Liver (tissue), 9 donors: ENCODE data around the gene WDR7. TPM values are rescaled to one million over a fixed set of nuclear protein-coding genes. Genes with fewer than 3 reads are reported as not detected.

ENCODE experiments used
- DNase-seq: peaks from one replicate; pipeline ENCODE4 v3.0.0-alpha.2; 2017; ENCODE audit warnings: low spot score
- H3K27ac ChIP-seq, 2 donors: one replicate each; pipeline ENCODE4 v1.7.0; 2013; ENCODE audit warnings: inconsistent platforms in 2 of 2, low read length in 2 of 2, control low read depth in 1 of 2, low read depth in 1 of 2, mild to moderate bottlenecking in 1 of 2
- H3K27me3 ChIP-seq, 4 donors: one replicate each; pipeline versions ENCODE4 v1.6.1 to v1.7.0; 2013; ENCODE audit warnings: low read length in 3 of 4, inconsistent platforms in 1 of 4, mild to moderate bottlenecking in 1 of 4, moderate library complexity in 1 of 4; ENCODE audit not compliant: control insufficient read depth in 4 of 4, insufficient read depth in 4 of 4
- H3K36me3 ChIP-seq, 4 donors: one replicate each; pipeline versions ENCODE4 v1.6.1 to v1.7.0; 2013; ENCODE audit warnings: low read length in 3 of 4, mild to moderate bottlenecking in 3 of 4, low read depth in 1 of 4, moderate library complexity in 1 of 4; ENCODE audit not compliant: control insufficient read depth in 4 of 4, insufficient read depth in 3 of 4
- H3K4me1 ChIP-seq, 4 donors: one replicate each; pipeline versions ENCODE4 v1.6.1 to v1.7.0; 2013; ENCODE audit warnings: low read length in 3 of 4, mild to moderate bottlenecking in 3 of 4, moderate library complexity in 1 of 4; ENCODE audit not compliant: control insufficient read depth in 4 of 4, insufficient read depth in 4 of 4
- H3K4me3 ChIP-seq, 3 donors: one replicate each; pipeline versions ENCODE4 v1.6.1 to v1.7.0; 2013; ENCODE audit warnings: low read length in 3 of 3, control low read depth in 1 of 3, low read depth in 1 of 3, mild to moderate bottlenecking in 1 of 3
- H3K9ac ChIP-seq, 2 donors: one replicate each; pipeline ENCODE4 v1.7.0; 2013; ENCODE audit warnings: low read length in 2 of 2, mild to moderate bottlenecking in 2 of 2, moderate library complexity in 2 of 2, control low read depth in 1 of 2, low read depth in 1 of 2
- H3K9me3 ChIP-seq, 4 donors: one replicate each; pipeline versions ENCODE4 v1.6.1 to v1.7.0; 2013; ENCODE audit warnings: low read length in 3 of 4; ENCODE audit not compliant: control insufficient read depth in 4 of 4
- EGR1 ChIP-seq, 2 donors: IDR thresholded peaks; 2 replicates each; pipeline ENCODE4 v1.6.1; 2016 to 2018; ENCODE audit warnings: antibody characterized with exemption in 2 of 2, low read depth in 2 of 2
- FOXA1 ChIP-seq: IDR thresholded peaks from 2 replicates; pipeline ENCODE4 v1.6.1; 2016; ENCODE audit warnings: antibody characterized with exemption
- FOXA2 ChIP-seq: IDR thresholded peaks from 2 replicates; pipeline ENCODE4 v1.6.1; 2016; ENCODE audit warnings: antibody characterized with exemption
- GABPA ChIP-seq, 2 donors: IDR thresholded peaks in 1 of 2; conservative IDR thresholded peaks in 1 of 2; 2 replicates each; pipeline ENCODE4 v1.6.1; 2016; ENCODE audit warnings: antibody characterized with exemption in 2 of 2, mild to moderate bottlenecking in 1 of 2, moderate library complexity in 1 of 2
- HNF4A ChIP-seq, 2 donors: conservative IDR thresholded peaks; 2 replicates each; pipeline ENCODE4 v1.6.1; 2016; ENCODE audit warnings: antibody characterized with exemption in 2 of 2, mild to moderate bottlenecking in 2 of 2
- HNF4G ChIP-seq: IDR thresholded peaks from 2 replicates; pipeline ENCODE4 v1.6.1; 2016; ENCODE audit warnings: antibody characterized with exemption
- JUND ChIP-seq, 2 donors: IDR thresholded peaks; 2 replicates each; pipeline ENCODE4 v1.6.1; 2016; ENCODE audit warnings: antibody characterized with exemption in 2 of 2
- NR2F2 ChIP-seq: IDR thresholded peaks from 2 replicates; pipeline ENCODE4 v1.6.1; 2016; ENCODE audit warnings: antibody characterized with exemption
- RAD21 ChIP-seq, 2 donors: IDR thresholded peaks; 2 replicates each; pipeline ENCODE4 v1.6.1; 2016; ENCODE audit warnings: antibody characterized with exemption in 2 of 2, mild to moderate bottlenecking in 2 of 2
- RXRA ChIP-seq, 2 donors: IDR thresholded peaks; 2 replicates each; pipeline ENCODE4 v1.6.1; 2017 to 2018; ENCODE audit warnings: antibody characterized with exemption in 2 of 2, mild to moderate bottlenecking in 1 of 2
- SP1 ChIP-seq: IDR thresholded peaks from 2 replicates; pipeline ENCODE4 v1.6.1; 2018; ENCODE audit warnings: antibody characterized with exemption, mild to moderate bottlenecking
- TAF1 ChIP-seq: conservative IDR thresholded peaks from 2 replicates; pipeline ENCODE4 v1.6.1; 2016; ENCODE audit warnings: antibody characterized with exemption, mild to moderate bottlenecking
- YY1 ChIP-seq: IDR thresholded peaks from 2 replicates; pipeline ENCODE4 v1.6.1; 2016; ENCODE audit warnings: antibody characterized with exemption, mild to moderate bottlenecking
- WGBS: extraction: QIAGEN DNeasy Blood & Tissue Kit; methylation state at CpG from one replicate; pipeline ENCODE4 v1.1.7; 2013; 5-methylcytosine and 5-hydroxymethylcytosine counted together
- polyA plus RNA-seq, 2 donors: library from polyadenylated mRNA; stranded (reverse) in 1 of 2; unstranded in 1 of 2; fragments of 200-250 nt in 1 of 2; fragments of >200 nt in 1 of 2; fragmentation: Nextera tagmentation in 1 of 2; extraction: Ambion mirVana in 1 of 2; gene quantifications; one replicate each; pipeline versions ENCODE4 v1.2.1 to v1.2.3, GENCODE V29; 2013 to 2015
- total RNA-seq, 2 donors: library from RNA; depleted of rRNA; stranded (reverse); fragments of >200 nt; gene quantifications; one replicate each; pipeline ENCODE4 v1.2.3, GENCODE V29; 2014
- TF ChIP-seq, protein P1 (sequence below): fragments of 150-350 bp; IDR thresholded peaks from 2 replicates; pipeline ENCODE4 v1.5.1; 2017; ENCODE audit warnings: improper control_type of control experiment, low read depth, low read length; ENCODE audit not compliant: missing input control
- TF ChIP-seq, protein P2 (sequence below): IDR thresholded peaks from 2 replicates; pipeline ENCODE4 v1.6.1; 2016; ENCODE audit warnings: antibody characterized with exemption
- TF ChIP-seq, protein P3 (sequence below): IDR thresholded peaks from 2 replicates; pipeline ENCODE4 v1.6.1; 2016; ENCODE audit warnings: antibody characterized with exemption, mild to moderate bottlenecking
- TF ChIP-seq, protein P4 (sequence below): IDR thresholded peaks from 2 replicates; pipeline ENCODE4 v1.6.1; 2016; ENCODE audit warnings: antibody characterized with exemption
- TF ChIP-seq, protein P5 (sequence below): IDR thresholded peaks from 2 replicates; pipeline ENCODE4 v1.6.1; 2016; ENCODE audit warnings: antibody characterized with exemption
- donor health status: healthy.
- donor health status: healthy.
- donor health status: healthy.
- donor health status: healthy.
- donor health status: healthy.

WDR7 gene
- total and polyA plus RNA-seq, 4 donors: 4.5 to 26.6 (median 13.2) TPM

DNA sequence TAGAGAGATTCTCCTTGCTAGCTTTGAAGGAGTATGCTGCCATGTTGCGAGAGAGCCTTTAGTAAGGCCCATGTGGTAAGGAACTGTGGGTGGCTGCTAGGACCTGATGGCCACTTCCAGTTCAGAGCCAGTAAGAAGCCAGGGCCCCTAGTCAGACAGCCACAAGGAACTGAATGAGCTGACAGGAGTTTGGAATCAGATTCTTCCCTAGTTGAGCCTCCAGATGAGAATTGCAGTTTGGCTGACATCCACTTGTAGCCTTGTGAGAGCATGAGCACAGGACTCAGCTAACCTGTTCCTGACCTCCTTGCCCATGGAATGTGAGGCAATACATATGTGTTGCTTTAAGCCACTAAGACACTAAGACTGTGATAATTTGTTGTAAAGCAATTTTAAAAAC is 1.2 kb upstream of the WDR7 start (continued):
- TF ChIP-seq, protein P1, sequence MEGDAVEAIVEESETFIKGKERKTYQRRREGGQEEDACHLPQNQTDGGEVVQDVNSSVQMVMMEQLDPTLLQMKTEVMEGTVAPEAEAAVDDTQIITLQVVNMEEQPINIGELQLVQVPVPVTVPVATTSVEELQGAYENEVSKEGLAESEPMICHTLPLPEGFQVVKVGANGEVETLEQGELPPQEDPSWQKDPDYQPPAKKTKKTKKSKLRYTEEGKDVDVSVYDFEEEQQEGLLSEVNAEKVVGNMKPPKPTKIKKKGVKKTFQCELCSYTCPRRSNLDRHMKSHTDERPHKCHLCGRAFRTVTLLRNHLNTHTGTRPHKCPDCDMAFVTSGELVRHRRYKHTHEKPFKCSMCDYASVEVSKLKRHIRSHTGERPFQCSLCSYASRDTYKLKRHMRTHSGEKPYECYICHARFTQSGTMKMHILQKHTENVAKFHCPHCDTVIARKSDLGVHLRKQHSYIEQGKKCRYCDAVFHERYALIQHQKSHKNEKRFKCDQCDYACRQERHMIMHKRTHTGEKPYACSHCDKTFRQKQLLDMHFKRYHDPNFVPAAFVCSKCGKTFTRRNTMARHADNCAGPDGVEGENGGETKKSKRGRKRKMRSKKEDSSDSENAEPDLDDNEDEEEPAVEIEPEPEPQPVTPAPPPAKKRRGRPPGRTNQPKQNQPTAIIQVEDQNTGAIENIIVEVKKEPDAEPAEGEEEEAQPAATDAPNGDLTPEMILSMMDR: no peak
- TF ChIP-seq FOXA1 (no peak), JUND (IDR thresholded peaks at IDR 0.05) (no peak)
- TF ChIP-seq, protein P2, sequence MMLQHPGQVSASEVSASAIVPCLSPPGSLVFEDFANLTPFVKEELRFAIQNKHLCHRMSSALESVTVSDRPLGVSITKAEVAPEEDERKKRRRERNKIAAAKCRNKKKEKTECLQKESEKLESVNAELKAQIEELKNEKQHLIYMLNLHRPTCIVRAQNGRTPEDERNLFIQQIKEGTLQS: no peak

DNA sequence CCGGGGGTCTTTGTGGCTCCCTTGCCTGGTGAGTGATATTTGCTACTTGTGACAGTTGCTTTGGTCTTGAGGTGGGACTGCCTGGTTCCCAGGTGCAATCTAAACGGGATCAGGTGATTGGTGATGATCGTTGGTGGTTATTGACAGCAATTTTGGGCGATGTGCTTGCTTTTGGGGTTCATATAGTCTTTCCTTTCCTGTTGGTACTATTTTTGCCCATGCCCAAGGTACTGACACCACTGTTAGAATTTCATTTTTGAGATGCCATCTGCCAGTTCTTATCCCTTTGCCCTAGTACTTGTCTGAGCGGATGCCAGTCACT is 573 bp downstream of the WDR7 start:
- Histone ChIP-seq H3K36me3 (no peaks in the 10 kb centered on the region), H3K9ac (peak overlapping the region; percentile 24 to 87), H3K9me3 (no peaks in the 10 kb centered on the region), H3K27me3 (no peaks in the 10 kb centered on the region), H3K27ac (peak overlapping the region; percentile 84 to 92), H3K4me3 (peak overlapping the region; percentile 72 to 98 (median 94)), H3K4me1 (peaks cover 0 to 15% (median 14%) of the 10 kb centered on the region in 4 donors)
- DNase-seq: no peak
- WGBS: 4% methylated on average over 5 of the region's 5 CpGs
- TF ChIP-seq, protein P2: no peak
- TF ChIP-seq SP1 (no peak), HNF4G (no peak), GABPA (IDR thresholded peaks at IDR 0.05 in 1 of 2, conservative IDR thresholded peaks at IDR 0.05 in 1 of 2) (no peak), RAD21 (IDR thresholded peaks at IDR 0.05) (no peak), RXRA (IDR thresholded peaks at IDR 0.05) (no peak), HNF4A (conservative IDR thresholded peaks at IDR 0.05) (no peak), JUND (IDR thresholded peaks at IDR 0.05) (no peak), YY1 (no peak), FOXA1 (no peak), FOXA2 (no peak), TAF1 (no peak), EGR1 (IDR thresholded peaks at IDR 0.05; ENCODE audit: low read depth in 2 of 2) (no peak), NR2F2 (no peak)
- TF ChIP-seq, protein P3, sequence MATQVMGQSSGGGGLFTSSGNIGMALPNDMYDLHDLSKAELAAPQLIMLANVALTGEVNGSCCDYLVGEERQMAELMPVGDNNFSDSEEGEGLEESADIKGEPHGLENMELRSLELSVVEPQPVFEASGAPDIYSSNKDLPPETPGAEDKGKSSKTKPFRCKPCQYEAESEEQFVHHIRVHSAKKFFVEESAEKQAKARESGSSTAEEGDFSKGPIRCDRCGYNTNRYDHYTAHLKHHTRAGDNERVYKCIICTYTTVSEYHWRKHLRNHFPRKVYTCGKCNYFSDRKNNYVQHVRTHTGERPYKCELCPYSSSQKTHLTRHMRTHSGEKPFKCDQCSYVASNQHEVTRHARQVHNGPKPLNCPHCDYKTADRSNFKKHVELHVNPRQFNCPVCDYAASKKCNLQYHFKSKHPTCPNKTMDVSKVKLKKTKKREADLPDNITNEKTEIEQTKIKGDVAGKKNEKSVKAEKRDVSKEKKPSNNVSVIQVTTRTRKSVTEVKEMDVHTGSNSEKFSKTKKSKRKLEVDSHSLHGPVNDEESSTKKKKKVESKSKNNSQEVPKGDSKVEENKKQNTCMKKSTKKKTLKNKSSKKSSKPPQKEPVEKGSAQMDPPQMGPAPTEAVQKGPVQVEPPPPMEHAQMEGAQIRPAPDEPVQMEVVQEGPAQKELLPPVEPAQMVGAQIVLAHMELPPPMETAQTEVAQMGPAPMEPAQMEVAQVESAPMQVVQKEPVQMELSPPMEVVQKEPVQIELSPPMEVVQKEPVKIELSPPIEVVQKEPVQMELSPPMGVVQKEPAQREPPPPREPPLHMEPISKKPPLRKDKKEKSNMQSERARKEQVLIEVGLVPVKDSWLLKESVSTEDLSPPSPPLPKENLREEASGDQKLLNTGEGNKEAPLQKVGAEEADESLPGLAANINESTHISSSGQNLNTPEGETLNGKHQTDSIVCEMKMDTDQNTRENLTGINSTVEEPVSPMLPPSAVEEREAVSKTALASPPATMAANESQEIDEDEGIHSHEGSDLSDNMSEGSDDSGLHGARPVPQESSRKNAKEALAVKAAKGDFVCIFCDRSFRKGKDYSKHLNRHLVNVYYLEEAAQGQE: no peak
- TF ChIP-seq, protein P1: no peak
- TF ChIP-seq, protein P4, sequence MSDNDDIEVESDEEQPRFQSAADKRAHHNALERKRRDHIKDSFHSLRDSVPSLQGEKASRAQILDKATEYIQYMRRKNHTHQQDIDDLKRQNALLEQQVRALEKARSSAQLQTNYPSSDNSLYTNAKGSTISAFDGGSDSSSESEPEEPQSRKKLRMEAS: no peak
- TF ChIP-seq, protein P5, sequence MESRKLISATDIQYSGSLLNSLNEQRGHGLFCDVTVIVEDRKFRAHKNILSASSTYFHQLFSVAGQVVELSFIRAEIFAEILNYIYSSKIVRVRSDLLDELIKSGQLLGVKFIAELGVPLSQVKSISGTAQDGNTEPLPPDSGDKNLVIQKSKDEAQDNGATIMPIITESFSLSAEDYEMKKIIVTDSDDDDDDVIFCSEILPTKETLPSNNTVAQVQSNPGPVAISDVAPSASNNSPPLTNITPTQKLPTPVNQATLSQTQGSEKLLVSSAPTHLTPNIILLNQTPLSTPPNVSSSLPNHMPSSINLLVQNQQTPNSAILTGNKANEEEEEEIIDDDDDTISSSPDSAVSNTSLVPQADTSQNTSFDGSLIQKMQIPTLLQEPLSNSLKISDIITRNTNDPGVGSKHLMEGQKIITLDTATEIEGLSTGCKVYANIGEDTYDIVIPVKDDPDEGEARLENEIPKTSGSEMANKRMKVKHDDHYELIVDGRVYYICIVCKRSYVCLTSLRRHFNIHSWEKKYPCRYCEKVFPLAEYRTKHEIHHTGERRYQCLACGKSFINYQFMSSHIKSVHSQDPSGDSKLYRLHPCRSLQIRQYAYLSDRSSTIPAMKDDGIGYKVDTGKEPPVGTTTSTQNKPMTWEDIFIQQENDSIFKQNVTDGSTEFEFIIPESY: no peak
